RWPE1 (cell line): ENCODE measurements around the gene SLC13A2.

Experiments used
- CTCF ChIA-PET: fragments of 350-600 bp; sonication (Branson Sonifier 250); formaldehyde crosslinking; extraction: SDS; loops from one replicate; lab custom pipeline; 2021; lab: Yijun Ruan, JAX
- POLR2A ChIA-PET: fragments of 400-600 bp; formaldehyde crosslinking; extraction: SDS; loops from one replicate; lab custom pipeline; 2020; ENCODE audit warnings: antibody characterized with exemption; ENCODE audit not compliant: low non-redundant PET; lab: Yijun Ruan, JAX
- DNase-seq: peaks from one replicate; pipeline ENCODE4 v3.0.0; 2012; ENCODE audit warnings: low spot score
- H3K27ac ChIP-seq: fragments of 450-650 bp; 2 replicates; pipeline ENCODE4 v1.5.1; 2017
- CTCF ChIP-seq: fragments of 450-650 bp; conservative IDR thresholded peaks from 2 replicates; pipeline ENCODE4 v1.5.1; 2017; ENCODE audit warnings: low read depth, mild to moderate bottlenecking

The SLC13A2 gene

DNA sequence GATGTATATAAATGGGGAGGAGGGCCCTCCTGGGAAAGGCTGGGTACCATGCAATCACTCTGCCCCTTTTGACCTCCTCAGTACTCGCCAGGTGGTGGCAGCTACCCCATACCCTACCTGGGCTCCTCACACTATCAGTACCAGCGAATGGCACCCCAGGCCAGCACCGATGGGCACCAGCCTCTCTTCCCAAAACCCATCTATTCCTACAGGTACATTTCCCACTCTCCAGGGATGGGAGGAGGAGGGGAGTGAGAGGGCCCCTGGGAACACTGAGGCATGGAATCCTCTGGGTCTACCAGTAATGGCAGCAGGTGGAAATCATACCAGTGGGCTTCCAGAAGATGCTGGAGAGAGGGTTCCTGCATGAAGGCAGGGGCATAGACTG lies 55.6 kb downstream of the SLC13A2 start:
- CTCF ChIA-PET: interaction anchor here (0.6 to 1.6 kb wide), 3 partner anchors 34 to 296 kb away, joined by 3 to 4 read pairs (median 4); no protein-coding TSS in a partner anchor
- peak overlapping the region; percentile 80; the same call in 1 of the 2 replicates for H3K27ac ChIP-seq
- no peak for TF ChIP-seq CTCF
- no peak for DNase-seq
- POLR2A ChIA-PET: no interaction called here

GRCh38 chr17:28530250-28530649 lies 56.8 kb downstream of the SLC13A2 start:
- POLR2A ChIA-PET: no interaction called here
- CTCF ChIA-PET: no interaction called here
- no peak overlapping the region for H3K27ac ChIP-seq
- no peak for TF ChIP-seq CTCF
- DNase-seq: no peak

- TF ChIP-seq CTCF: no peak
- ChIA-PET CTCF (no interaction called here), POLR2A (no interaction called here)
- no peak for DNase-seq
- H3K27ac ChIP-seq: no peak overlapping the region
Measured at GRCh38 chr17:28530926-28531325, 57.5 kb downstream of the SLC13A2 start.

DNA sequence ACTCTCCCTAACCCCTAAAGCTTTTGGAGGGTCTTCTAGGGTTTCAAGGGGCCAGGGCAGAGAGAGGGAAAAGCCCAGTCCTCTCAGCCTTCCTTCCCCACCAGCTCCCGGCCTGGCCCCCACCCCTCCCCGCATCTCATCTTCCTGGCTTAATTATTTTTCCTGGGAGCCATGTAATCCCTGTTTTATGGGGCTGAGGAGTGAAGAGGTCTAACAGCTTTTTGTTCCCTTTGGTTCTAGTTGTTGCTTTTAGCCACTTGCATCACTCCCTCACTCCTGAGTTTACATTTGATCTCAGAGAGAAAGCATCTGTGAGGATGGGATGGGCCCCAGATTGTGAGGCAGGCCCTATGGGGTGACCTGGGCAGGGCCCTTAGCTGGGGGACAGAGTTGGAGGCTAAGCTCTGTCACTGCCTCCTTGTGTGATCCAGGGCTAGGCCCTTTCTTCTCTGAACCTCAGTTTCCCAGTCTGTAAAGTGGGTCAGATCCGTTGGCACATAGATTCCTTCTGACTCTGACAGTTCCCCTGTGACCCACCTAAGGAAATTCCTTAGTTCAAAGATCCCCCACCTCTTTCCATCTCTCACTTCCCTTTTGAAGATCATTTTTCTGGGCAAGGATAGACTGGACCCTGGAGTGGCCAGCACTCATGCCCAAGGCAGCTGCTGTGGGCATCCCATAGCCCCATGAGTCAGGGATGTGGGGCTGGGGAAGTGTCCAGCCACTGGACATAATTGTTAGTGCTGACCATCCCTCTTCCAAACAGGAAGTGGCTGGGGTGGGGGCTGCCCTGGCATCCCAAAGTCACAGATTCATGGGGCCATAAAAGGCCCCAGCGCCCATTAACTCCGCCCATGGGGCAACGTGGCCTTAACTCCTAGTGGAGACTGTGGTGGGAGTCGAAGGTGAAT lies 58.9 kb downstream of the SLC13A2 start:
- ChIA-PET CTCF (no interaction called here), POLR2A (no interaction called here)
- no peak for DNase-seq
- H3K27ac ChIP-seq: peak overlapping the region; percentile 68
- no peak for TF ChIP-seq CTCF

DNA sequence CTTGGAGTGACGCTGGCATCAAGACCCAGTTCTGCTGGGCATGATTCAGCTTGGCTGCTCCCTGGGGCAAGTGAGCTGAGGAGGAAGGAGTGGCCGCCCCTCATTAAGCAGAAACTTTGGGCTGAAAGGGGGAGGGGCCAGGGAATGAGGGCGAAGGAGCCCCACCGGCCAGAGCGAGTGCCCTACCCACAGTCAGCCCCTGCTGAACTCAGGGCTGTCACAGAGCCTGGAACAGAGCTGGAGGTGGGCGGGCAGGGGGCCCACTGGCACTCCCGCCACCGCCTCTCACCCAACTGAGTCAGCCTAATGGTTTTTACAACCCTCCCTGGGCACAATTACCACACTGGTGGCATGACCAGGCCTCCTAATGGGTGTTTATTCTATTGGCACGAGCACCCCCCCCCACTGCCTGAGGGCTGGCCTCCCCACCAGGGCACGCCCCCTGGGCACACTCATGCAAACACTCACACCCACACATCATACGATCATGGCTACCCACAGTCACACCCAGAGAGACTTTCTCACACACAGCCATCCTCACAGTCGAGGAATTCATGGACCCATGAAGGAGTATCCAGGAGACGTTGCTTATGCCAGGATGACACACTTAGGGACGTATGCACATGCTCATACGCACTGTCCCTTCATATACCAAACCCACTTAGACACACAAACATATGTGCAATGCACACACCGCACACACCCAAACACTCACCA lies 59.8 kb downstream of the SLC13A2 start:
- ChIA-PET CTCF (interaction anchor here (0.5 kb wide), 1 partner anchor 33 kb away, joined by 3 read pairs; no protein-coding TSS in a partner anchor), POLR2A (no interaction called here)
- peak; percentile 57 for DNase-seq
- H3K27ac ChIP-seq: peak overlapping the region; percentile 68
- TF ChIP-seq CTCF: no peak

- H3K27ac ChIP-seq: no peak overlapping the region
- ChIA-PET CTCF (interaction anchor here (0.6 to 1.1 kb wide), 2 partner anchors 25 to 154 kb away, joined by 3 to 4 read pairs; no protein-coding TSS in a partner anchor), POLR2A (no interaction called here)
- no peak for DNase-seq
- TF ChIP-seq CTCF: no peak
Measured at GRCh38 chr17:28534740-28535375, 61.4 kb downstream of the SLC13A2 start.
